Left ventricle myocardium superior (tissue), 1 donor: ENCODE results near the gene WIF1. TPM values are rescaled to one million over a fixed set of nuclear protein-coding genes. Genes with fewer than 3 reads are reported as not detected.

Experiments
- ATAC-seq: fragments of 200-7000 bp; cut with Tn5 transposase; one replicate; pipeline ENCODE4 v1.9.1; 2020; ENCODE audit warnings: mild to moderate bottlenecking, moderate library complexity
- DNase-seq: peaks from one replicate; pipeline ENCODE4 v3.0.0-alpha.2; 2020
- intact Hi-C: fragments of 100-400 bp; cut with micrococcal nuclease; formaldehyde crosslinking; loops from one replicate; pipeline ENCODE4 v1.11.0; 2022
- total RNA-seq: library from RNA; stranded (reverse); fragmentation: NEBNext Ultra II Directional; extraction: Animal tissue kit (Norgen Biotek cat#: 25700); gene quantifications from one replicate; pipeline ENCODE4 v1.2.1, GENCODE V29; 2021
- donor health status: DM: no; HTN: yes; CAD: no; lungs with severe emphysema.

Gene WIF1
- total RNA-seq, 1 donor from 2014 or later: not detected

GRCh38 chr12:65055859-65056258, 65.2 kb downstream of the WIF1 start:
- intact Hi-C loops: no loop called here
- DNase-seq: no peak

GRCh38 chr12:65051218-65051617, 69.9 kb downstream of the WIF1 start:
- intact Hi-C loops: no loop called here
- DNase-seq: no peak
- no peak for ATAC-seq

More at GRCh38 chr12:65055859-65056258, 65.2 kb downstream of the WIF1 start:
- ATAC-seq: no peak

- intact Hi-C loops: no loop called here
- ATAC-seq: no peak
- DNase-seq: no peak
These were observed 75.8 kb downstream of the WIF1 start for GRCh38 chr12:65045269-65045668.

- DNase-seq: no peak
- intact Hi-C loops: no loop called here
- ATAC-seq: no peak
These were observed 81.8 kb downstream of the WIF1 start for GRCh38 chr12:65039301-65039700.

GRCh38 chr12:65025136-65025535, 96.0 kb downstream of the WIF1 start:
- ATAC-seq (no peak), DNase-seq (no peak)
- intact Hi-C loops: no loop called here

- intact Hi-C loops: no loop called here
- DNase-seq: no peak
- ATAC-seq: no peak
These were observed 97.6 kb downstream of the WIF1 start for GRCh38 chr12:65023485-65023884.

- DNase-seq (no peak), ATAC-seq (no peak)
- intact Hi-C loops: no loop called here
These were observed 98.1 kb downstream of the WIF1 start for GRCh38 chr12:65022960-65023359.

GRCh38 chr12:65022421-65022820, 98.7 kb downstream of the WIF1 start:
- intact Hi-C loops: no loop called here
- DNase-seq: no peak
- no peak for ATAC-seq

- no peak for DNase-seq
- ATAC-seq: no peak
- intact Hi-C loops: no loop called here
These were observed 101.3 kb downstream of the WIF1 start for GRCh38 chr12:65019696-65020234.

- intact Hi-C loops: no loop called here
- DNase-seq: no peak
- no peak for ATAC-seq
These were observed 104.0 kb downstream of the WIF1 start for GRCh38 chr12:65016881-65017650.

GRCh38 chr12:65015850-65016249, 105.3 kb downstream of the WIF1 start:
- intact Hi-C loops: no loop called here
- no peak for DNase-seq
- ATAC-seq: no peak

GRCh38 chr12:65014504-65015271, 106.4 kb downstream of the WIF1 start:
- intact Hi-C loops: no loop called here
- DNase-seq (no peak), ATAC-seq (no peak)

GRCh38 chr12:65010437-65010836, 110.7 kb downstream of the WIF1 start:
- intact Hi-C loops: no loop called here
- DNase-seq (no peak), ATAC-seq (no peak)

GRCh38 chr12:65005716-65006115, 115.4 kb downstream of the WIF1 start:
- ATAC-seq (no peak), DNase-seq (no peak)
- intact Hi-C loops: no loop called here

GRCh38 chr12:65004270-65004669, 116.8 kb downstream of the WIF1 start:
- intact Hi-C loops: no loop called here
- DNase-seq (no peak), ATAC-seq (no peak)

Other genes starting within 250 kb of the WIF1 start
- 16.8 TPM for gene LEMD3, start 48.3 kb upstream of the WIF1 start, total RNA-seq
- gene MSRB3, start 157.4 kb upstream of the WIF1 start, total RNA-seq: 150 TPM